Esophagus muscularis mucosa (tissue), 4 donors: Measurements from ENCODE around the gene PCBP1.

ENCODE experiments used
- EP300 ChIP-seq: sonication (generic); formaldehyde crosslinking; IDR thresholded peaks from one replicate; pipeline ENCODE4 v1.6.1; 2017; ENCODE audit warnings: antibody characterized with exemption
- POLR2A ChIP-seq: fragments of 450-650 bp; IDR thresholded peaks from one replicate; pipeline ENCODE4 v1.6.1; 2017; ENCODE audit warnings: antibody characterized with exemption, moderate library complexity, mild to moderate bottlenecking, low read depth
- TF ChIP-seq, protein P1 (sequence below), 3 experiments: fragments of 200-600 bp in 2 of 3; fragments of 450-650 bp in 1 of 3; sonication (generic) in 2 of 3; IDR thresholded peaks; one replicate each; pipeline ENCODE4 v1.5.1; 2017 to 2019; ENCODE audit warnings: antibody characterized with exemption in 3 of 3, mild to moderate bottlenecking in 2 of 3, moderate library complexity in 1 of 3

DNA sequence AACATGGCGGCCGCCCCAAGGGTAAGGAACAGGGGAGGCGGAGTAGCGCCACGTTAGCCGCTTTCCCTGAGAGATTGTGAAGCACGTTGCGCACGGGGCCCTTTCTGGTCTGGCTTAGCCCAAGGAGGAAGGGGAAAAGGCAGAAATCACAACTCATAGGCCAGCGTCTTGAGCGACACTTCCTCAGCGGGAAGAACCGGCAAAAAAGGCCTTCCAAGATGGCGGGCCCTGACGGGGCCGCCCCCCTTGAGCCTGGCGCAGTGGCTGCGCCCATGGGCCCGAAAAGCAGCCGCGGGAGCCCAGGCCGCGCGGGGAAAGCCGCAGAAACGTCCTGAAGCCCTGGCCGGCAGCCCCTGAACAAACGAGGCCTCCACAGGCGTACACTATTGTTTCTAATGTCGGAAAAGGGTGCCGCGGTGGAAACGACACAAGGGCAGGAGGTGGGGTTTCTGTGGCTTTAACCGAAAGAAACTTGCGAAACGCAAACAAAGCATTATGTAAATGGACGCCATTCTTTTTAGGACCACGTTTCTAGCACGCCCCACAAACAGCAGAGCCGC lies 919 bp upstream of the PCBP1 start:
- TF ChIP-seq POLR2A (no peak), EP300 (no peak)
- TF ChIP-seq, protein P1, sequence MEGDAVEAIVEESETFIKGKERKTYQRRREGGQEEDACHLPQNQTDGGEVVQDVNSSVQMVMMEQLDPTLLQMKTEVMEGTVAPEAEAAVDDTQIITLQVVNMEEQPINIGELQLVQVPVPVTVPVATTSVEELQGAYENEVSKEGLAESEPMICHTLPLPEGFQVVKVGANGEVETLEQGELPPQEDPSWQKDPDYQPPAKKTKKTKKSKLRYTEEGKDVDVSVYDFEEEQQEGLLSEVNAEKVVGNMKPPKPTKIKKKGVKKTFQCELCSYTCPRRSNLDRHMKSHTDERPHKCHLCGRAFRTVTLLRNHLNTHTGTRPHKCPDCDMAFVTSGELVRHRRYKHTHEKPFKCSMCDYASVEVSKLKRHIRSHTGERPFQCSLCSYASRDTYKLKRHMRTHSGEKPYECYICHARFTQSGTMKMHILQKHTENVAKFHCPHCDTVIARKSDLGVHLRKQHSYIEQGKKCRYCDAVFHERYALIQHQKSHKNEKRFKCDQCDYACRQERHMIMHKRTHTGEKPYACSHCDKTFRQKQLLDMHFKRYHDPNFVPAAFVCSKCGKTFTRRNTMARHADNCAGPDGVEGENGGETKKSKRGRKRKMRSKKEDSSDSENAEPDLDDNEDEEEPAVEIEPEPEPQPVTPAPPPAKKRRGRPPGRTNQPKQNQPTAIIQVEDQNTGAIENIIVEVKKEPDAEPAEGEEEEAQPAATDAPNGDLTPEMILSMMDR (IDR thresholded peaks at IDR 0.05), result no peak
